ENCODE results near the gene RIBC1. TPM values are rescaled to one million over a fixed set of nuclear protein-coding genes. Genes with fewer than 3 reads are reported as not detected.

Gene RIBC1
- total RNA-seq, 1 experiment from 2014 or later, result 0.61 TPM

GRCh38 chrX:53422086-53422860 is 400 bp upstream of the RIBC1 start, which contains the start of gene SMC1A:
Gene SMC1A (minus strand): TSS chrX:53422654. CDS start chrX:53422600, 54 bp downstream.
- no peaks in the 10 kb centered on the region for H3K36me3 ChIP-seq (ENCODE audit: control insufficient read depth in 1 of 2, insufficient read depth in 2 of 2, low read length in 2 of 2)
- H3K4me2 ChIP-seq (ENCODE audit: low read length), result peak within 1 kb of the TSS; percentile 87
- peaks cover 46% of the 10 kb centered on the region for H3K79me2 ChIP-seq (ENCODE audit: insufficient read depth, low read length)
- peak; percentile 95 for ATAC-seq
- CTCF ChIA-PET, result interaction anchor here (0.8 to 1.8 kb wide), 3 partner anchors 9 to 109 kb away, joined by 3 to 5 read pairs (median 4); no protein-coding TSS in a partner anchor
- no peaks in the 10 kb centered on the region for H3K27me3 ChIP-seq (ENCODE audit: insufficient read depth, low read length)
- H4K20me1 ChIP-seq (ENCODE audit: insufficient read depth), result no peaks in the 10 kb centered on the region
- no peaks in the 10 kb centered on the region for H3K9me3 ChIP-seq (ENCODE audit: control insufficient read depth in 1 of 2, insufficient read depth in 1 of 2, low read depth in 1 of 2, low read length in 2 of 2)
- no peaks in the 10 kb centered on the region for H3K9me2 ChIP-seq (ENCODE audit: insufficient read depth)
- peak; percentile 90 for DNase-seq (ENCODE audit: low read depth, low spot score)
- H2AFZ ChIP-seq (ENCODE audit: low read depth, low read length, poor library complexity, severe bottlenecking), result no peak within 1 kb of the TSS
- peak within 1 kb of the TSS; percentile 92 for H3K27ac ChIP-seq (ENCODE audit: low read depth, low read length)
- BruUV-seq (replicated peaks), result no TSS peak
- peaks cover 8 to 17% of the 10 kb centered on the region in 2 experiments for H3K4me1 ChIP-seq (ENCODE audit: control insufficient read depth in 1 of 2, insufficient read depth in 2 of 2, low read length in 2 of 2)
- peak; percentile 94 for TF ChIP-seq ZBTB33 (IDR thresholded peaks at IDR 0.05; ENCODE audit: extremely low read depth, insufficient replicate concordance, low read length)
- peak; percentile 88 for TF ChIP-seq ZFX (IDR thresholded peaks at IDR 0.05)
- peak; percentile 41 for TF ChIP-seq JUND (IDR thresholded peaks at IDR 0.05)
- TF ChIP-seq TCF7L2 (IDR thresholded peaks at IDR 0.05; ENCODE audit: borderline replicate concordance, extremely low read depth, insufficient read depth, insufficient read length), result peak; percentile 45
- TF ChIP-seq CBX3 (IDR thresholded peaks at IDR 0.05; ENCODE audit: low read depth), result no peak
- TF ChIP-seq SIN3A (IDR thresholded peaks at IDR 0.05; ENCODE audit: low read depth), result peak; percentile 68; the same call in 1 of the 2 replicates
- TF ChIP-seq YY1 (IDR thresholded peaks at IDR 0.05; ENCODE audit: extremely low read depth, insufficient replicate concordance, low read depth, low read length), result peak; percentile 5
- TF ChIP-seq SP1 (IDR thresholded peaks at IDR 0.05; ENCODE audit: low read depth), result no peak; the same call in 1 of the 2 replicates
- TF ChIP-seq ZNF274 (IDR thresholded peaks at IDR 0.05; ENCODE audit: low read depth, low read length), result no peak
- TF ChIP-seq MAX (IDR thresholded peaks at IDR 0.05), result peak; percentile 64
- peak; percentile 59 for TF ChIP-seq POLR2AphosphoS5 (IDR thresholded peaks at IDR 0.05; ENCODE audit: low read depth, low read length)
- H3K4me3 ChIP-seq (replicated peaks in 1 of 2; ENCODE audit: low read depth in 1 of 2, low read length in 2 of 2), result peak within 1 kb of the TSS; percentile 73 to 85
- H3K9ac ChIP-seq (ENCODE audit: low read length), result peak within 1 kb of the TSS; percentile 89
- POLR2A ChIA-PET, result interaction anchor here (0.9 to 1.9 kb wide), 9 partner anchors 10 to 262 kb away, joined by 3 to 11 read pairs (median 3); no protein-coding TSS in a partner anchor
- RAD21 ChIA-PET (ENCODE audit: low non-redundant PET in 1 of 2, low total read pairs in 2 of 2, uncharacterized antibody in 2 of 2, unreplicated experiment in 2 of 2), result no interaction called here
- intact Hi-C loops (cut with micrococcal nuclease), result no loop called here
